ENCODE results near the gene MRPS24. TPM values are rescaled to one million over a fixed set of nuclear protein-coding genes. Genes with fewer than 3 reads are reported as not detected.
A peak's percentile ranks its signal among the peaks of the same experiment; 100 is the strongest.

MRPS24 gene
- total and polyA plus RNA-seq, 2 of the 13 experiments (the other 11 are each of a cell fraction or from before 2014, with no cell fraction given) = 135 to 162 TPM

DNA sequence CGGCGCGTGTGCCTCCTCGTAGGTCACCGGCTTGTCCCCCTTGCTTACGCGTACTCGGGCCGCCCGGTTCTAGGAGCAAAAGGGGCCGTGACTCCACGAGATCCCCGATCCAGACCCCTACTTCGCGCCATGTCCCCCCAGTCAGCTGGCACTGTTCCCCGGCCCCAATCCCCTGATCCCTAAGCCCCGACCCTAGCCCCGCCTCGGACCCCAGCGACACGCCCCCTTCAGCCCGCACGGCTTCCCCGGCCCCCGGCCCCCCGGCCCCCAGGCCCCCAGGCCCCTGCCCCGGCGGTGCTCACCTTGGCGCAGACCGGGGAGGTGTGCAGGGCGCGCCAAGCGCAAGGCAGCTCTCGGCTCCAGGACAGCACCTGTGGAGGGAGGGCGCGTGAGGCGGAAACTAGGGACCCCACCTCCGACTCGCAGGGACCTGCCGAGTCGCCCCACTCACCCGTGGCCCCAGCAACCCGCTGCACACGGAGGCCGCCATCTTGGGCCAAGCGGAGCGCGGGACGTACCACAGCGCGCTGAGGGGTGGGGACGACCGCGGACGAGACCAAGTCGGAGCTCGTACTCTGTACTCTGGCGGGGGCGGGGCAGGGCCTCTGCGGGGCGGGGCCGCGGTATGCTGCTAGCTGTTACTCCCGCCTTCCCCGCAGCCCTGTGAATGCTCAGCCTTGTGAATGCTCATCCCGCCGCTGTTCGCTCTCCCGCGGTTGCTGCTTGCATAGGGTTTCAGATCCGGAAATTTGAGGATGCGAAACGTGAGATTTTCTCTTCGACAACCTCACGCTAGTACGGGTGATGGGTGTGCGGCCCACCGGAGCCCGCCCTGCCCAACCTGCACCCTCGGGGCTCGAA is at the start of gene MRPS24 (continued):
- TF ChIP-seq, protein P1, sequence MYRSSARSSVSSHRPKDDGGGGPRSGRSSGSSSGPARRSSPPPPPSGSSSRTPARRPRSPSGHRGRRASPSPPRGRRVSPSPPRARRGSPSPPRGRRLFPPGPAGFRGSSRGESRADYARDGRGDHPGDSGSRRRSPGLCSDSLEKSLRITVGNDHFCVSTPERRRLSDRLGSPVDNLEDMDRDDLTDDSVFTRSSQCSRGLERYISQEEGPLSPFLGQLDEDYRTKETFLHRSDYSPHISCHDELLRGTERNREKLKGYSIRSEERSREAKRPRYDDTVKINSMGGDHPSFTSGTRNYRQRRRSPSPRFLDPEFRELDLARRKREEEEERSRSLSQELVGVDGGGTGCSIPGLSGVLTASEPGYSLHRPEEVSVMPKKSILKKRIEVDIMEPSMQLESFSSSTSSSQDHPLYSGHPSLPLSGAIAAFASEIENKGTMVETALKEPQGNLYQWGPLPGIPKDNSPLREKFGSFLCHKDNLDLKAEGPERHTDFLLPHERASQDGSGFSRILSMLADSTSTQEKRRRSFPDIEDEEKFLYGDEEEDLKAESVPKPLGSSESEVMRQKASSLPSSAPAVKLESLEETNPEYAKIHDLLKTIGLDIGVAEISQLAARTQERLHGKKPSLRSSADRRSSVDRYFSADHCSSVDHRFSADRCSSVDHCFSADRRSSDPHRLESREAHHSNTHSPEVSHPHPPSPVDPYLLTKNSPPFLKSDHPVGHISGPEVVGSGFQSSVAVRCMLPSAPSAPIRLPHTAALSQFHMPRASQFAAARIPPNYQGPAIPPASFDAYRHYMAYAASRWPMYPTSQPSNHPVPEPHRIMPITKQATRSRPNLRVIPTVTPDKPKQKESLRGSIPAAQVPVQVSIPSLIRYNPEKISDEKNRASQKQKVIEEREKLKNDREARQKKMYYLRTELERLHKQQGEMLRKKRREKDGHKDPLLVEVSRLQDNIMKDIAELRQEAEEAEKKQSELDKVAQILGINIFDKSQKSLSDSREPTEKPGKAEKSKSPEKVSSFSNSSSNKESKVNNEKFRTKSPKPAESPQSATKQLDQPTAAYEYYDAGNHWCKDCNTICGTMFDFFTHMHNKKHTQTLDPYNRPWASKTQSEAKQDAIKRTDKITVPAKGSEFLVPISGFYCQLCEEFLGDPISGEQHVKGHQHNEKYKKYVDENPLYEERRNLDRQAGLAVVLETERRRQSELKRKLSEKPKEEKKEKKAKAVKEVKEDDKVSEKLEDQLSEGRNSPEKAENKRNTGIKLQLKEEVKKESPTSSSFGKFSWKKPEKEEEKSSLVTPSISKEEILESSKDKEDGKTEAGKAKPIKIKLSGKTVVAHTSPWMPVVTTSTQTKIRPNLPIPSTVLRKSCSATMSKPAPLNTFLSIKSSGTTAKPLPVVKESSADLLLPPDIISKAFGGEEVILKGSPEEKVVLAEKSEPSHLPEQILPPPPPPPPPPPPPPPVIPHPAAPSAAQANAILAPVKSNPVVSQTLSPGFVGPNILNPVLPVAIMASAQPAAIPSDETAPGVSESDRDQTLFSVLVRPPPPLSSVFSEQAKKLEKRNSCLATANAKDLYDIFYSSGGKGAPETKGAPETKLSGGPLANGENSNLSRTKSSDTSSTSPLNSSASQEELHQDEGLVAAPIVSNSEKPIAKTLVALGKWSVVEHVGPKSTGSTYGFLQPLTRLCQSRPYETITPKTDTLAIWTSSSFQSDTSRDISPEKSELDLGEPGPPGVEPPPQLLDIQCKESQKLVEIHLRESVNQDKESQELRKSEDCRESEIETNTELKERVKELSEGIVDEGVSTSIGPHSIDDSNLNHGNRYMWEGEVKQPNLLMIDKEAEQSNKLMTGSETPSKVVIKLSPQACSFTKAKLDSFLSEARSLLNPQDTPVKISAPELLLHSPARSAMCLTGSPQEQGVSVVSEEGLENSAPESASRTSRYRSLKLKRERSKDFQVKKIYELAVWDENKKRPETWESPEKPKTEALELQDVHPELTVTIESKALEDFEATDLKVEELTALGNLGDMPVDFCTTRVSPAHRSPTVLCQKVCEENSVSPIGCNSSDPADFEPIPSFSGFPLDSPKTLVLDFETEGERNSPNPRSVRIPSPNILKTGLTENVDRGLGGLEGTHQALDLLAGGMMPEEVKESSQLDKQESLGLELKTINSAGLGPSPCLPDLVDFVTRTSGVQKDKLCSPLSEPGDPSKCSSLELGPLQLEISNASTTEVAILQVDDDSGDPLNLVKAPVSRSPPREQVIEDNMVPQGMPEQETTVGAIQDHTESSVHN (CRISPR knock-in tag; IDR thresholded peaks at IDR 0.05) = no peak
- TF ChIP-seq, protein P2, sequence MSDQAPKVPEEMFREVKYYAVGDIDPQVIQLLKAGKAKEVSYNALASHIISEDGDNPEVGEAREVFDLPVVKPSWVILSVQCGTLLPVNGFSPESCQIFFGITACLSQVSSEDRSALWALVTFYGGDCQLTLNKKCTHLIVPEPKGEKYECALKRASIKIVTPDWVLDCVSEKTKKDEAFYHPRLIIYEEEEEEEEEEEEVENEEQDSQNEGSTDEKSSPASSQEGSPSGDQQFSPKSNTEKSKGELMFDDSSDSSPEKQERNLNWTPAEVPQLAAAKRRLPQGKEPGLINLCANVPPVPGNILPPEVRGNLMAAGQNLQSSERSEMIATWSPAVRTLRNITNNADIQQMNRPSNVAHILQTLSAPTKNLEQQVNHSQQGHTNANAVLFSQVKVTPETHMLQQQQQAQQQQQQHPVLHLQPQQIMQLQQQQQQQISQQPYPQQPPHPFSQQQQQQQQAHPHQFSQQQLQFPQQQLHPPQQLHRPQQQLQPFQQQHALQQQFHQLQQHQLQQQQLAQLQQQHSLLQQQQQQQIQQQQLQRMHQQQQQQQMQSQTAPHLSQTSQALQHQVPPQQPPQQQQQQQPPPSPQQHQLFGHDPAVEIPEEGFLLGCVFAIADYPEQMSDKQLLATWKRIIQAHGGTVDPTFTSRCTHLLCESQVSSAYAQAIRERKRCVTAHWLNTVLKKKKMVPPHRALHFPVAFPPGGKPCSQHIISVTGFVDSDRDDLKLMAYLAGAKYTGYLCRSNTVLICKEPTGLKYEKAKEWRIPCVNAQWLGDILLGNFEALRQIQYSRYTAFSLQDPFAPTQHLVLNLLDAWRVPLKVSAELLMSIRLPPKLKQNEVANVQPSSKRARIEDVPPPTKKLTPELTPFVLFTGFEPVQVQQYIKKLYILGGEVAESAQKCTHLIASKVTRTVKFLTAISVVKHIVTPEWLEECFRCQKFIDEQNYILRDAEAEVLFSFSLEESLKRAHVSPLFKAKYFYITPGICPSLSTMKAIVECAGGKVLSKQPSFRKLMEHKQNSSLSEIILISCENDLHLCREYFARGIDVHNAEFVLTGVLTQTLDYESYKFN (CRISPR knock-in tag; conservative IDR thresholded peaks at IDR 0.05) = peak; percentile 54; the same call in 1 of the 2 replicates
- TF ChIP-seq CCDC6 (CRISPR knock-in tag; IDR thresholded peaks at IDR 0.05) = no peak
- peak; percentile 35; the same call in 1 of the 2 replicates for TF ChIP-seq ZNF225 (CRISPR knock-in tag; IDR thresholded peaks at IDR 0.05)
- peak; percentile 78; the same call in 1 of the 2 replicates for TF ChIP-seq SNAPC2 (CRISPR knock-in tag; IDR thresholded peaks at IDR 0.05)
- no peak for TF ChIP-seq ZNF382 (CRISPR knock-in tag; IDR thresholded peaks at IDR 0.05; ENCODE audit: borderline replicate concordance)
- TF ChIP-seq ZNF549 (CRISPR knock-in tag; IDR thresholded peaks at IDR 0.05) = no peak
- peak; percentile 52; the same call in 1 of the 2 replicates for TF ChIP-seq KMT2A (CRISPR knock-in tag; IDR thresholded peaks at IDR 0.05)
- TF ChIP-seq, protein P3, sequence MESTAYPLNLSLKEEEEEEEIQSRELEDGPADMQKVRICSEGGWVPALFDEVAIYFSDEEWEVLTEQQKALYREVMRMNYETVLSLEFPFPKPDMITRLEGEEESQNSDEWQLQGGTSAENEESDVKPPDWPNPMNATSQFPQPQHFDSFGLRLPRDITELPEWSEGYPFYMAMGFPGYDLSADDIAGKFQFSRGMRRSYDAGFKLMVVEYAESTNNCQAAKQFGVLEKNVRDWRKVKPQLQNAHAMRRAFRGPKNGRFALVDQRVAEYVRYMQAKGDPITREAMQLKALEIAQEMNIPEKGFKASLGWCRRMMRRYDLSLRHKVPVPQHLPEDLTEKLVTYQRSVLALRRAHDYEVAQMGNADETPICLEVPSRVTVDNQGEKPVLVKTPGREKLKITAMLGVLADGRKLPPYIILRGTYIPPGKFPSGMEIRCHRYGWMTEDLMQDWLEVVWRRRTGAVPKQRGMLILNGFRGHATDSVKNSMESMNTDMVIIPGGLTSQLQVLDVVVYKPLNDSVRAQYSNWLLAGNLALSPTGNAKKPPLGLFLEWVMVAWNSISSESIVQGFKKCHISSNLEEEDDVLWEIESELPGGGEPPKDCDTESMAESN (CRISPR knock-in tag; conservative IDR thresholded peaks at IDR 0.05) = peak; percentile 92
- peak; percentile 54 for TF ChIP-seq RBM39 (IDR thresholded peaks at IDR 0.05; ENCODE audit: low read depth, low read length, poor library complexity, severe bottlenecking)
- no peak for TF ChIP-seq JDP2 (CRISPR knock-in tag; IDR thresholded peaks at IDR 0.05; ENCODE audit: borderline replicate concordance)
- no peak for TF ChIP-seq ZSCAN9 (CRISPR knock-in tag; IDR thresholded peaks at IDR 0.05; ENCODE audit: borderline replicate concordance)

Data from HepG2 (cell line).